ENCODE data around the gene CPEB1.

CPEB1 gene

DNA sequence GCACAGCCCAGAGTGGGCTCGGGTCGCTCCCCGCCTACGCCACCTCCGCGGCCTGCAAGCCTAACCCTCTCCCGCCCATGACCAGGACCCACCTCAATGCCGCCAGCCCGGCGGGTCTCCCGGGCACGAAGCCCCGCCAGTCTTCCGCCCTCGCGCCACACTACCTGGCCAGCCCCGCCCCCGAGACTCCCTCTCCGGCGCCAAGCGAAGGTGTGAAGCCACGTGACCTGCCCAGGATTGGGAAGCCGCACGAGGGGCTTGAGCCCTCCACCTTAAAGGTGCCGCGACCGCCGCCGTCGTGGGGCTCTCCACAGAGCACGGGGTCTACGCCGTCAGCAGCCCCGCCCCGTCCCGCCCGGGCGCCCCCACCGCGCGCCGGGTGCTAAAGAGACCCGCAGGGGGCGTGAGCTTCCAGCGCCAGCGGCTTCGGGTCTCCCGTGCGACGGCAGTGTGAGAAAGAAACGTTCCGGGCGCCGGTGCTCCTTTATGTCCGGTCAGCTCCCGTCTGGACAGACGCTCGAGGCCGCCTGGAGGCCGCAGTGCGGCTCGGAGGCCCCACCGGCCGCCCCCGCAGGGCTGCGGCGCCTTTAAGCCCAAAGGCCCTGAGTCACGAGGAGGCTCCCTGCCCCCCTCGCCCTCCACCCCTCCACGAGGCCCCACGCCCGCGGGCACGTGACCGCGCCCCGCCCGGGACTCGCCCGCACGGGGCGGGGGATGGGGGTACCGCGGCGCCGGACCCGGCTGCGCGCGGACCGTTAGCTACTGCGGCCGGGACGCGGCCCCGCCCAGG lies at the start of gene CPEB1:
CPEB1 (minus strand) TSS at position 319 of the 790 bp plus-strand sequence. CDS start 18,904 bp downstream, outside the sequence.
- DNase-seq (ENCODE audit: low spot score): no peak

GRCh38 chr15:82692171-82692570 lies 45.0 kb upstream of the CPEB1 start:
- DNase-seq (ENCODE audit: low spot score): no peak

GRCh38 chr15:82689147-82689546 lies 42.0 kb upstream of the CPEB1 start:
- no peak for DNase-seq (ENCODE audit: low spot score)

DNA sequence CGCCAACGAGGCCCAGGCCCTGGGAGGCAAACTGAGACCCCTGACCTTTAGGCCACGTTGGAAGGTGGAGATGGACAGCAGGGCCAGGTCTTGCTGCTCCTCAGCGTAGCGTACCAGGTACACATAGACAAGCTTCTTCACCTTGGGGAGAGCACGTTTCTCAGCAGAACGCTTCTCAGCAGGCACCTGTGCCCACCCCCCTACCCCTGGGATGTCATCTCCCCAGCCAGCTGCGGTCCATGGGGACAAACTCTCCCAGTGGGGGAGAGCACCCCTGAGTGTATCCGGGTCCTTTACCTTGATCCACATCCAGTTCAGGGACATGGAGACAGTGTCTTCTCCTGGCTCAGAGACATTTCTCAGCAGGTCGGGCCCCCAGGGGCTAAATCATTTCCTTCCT lies 41.5 kb upstream of the CPEB1 start:
- DNase-seq (ENCODE audit: low spot score): no peak

DNA sequence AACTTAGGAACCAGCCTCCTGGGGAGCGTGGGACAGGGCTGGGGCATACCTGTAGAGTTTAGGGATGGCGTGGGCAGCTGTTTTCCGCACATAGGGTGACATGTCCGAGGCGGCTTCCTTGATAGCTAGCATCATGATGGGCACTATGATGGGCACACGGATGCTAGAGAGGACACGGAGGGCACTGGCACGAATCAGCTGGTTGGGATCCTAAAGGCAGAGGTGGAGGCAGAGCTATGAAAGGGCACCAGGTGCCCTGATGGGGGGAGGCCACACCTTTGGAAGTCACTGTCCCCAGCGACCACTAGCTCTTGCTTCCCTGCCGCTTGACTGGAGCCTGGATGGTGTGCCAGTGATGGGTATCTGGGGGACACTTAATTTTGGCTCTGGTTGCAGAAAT lies 34.2 kb upstream of the CPEB1 start:
- no peak for DNase-seq (ENCODE audit: low spot score)

- no peak for DNase-seq (ENCODE audit: low spot score)
Measured at GRCh38 chr15:82680200-82681102, 33.3 kb upstream of the CPEB1 start.

- no peak for DNase-seq (ENCODE audit: low spot score)
Measured at GRCh38 chr15:82679626-82680199, 32.5 kb upstream of the CPEB1 start.

- DNase-seq (ENCODE audit: low spot score): no peak
Measured at GRCh38 chr15:82677720-82678323, 30.7 kb upstream of the CPEB1 start.

DNA sequence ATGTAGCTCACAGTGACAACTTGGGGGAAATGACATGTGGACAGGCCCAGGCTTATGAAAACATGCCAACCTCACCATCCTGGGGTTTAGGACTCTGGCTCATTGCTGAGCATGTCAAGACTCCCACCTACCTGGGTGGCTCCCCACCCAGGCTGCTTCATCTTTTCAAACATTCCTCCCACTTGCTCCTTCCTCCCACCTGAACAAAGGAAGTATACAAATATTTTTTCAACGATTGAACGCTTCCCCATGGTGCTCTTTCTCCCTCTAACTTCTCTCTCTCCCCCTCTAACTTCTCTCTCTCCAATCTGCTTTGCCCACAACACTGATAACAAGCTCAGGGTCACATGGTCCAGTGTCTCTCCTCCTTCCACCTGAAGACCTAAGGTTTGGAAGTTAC lies 27.7 kb upstream of the CPEB1 start:
- DNase-seq (ENCODE audit: low spot score): no peak

GRCh38 chr15:82670699-82671098 lies 23.5 kb upstream of the CPEB1 start:
- DNase-seq (ENCODE audit: low spot score): no peak

DNA sequence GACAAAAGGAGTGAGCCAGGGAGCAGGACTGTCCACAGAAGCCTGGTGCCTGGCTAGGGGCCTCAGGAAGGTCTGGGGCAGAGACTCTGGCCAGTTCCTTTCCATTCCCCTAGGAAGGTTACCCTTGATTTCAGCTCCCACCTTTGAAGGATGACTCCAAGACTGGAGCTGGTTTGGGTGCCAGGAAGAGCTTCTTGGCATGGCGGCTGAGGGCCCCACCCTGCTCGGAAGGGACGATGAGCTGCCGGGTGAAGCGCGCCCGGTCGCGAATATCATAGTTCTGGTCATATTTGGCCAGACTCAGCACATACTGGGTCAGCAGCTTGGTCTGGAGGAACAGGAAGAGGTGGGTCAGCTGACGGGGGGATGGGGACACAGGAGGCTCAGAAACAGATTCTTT lies 19.4 kb upstream of the CPEB1 start:
- no peak for DNase-seq (ENCODE audit: low spot score)

- DNase-seq (ENCODE audit: low spot score): no peak
Measured at GRCh38 chr15:82664021-82664420, 16.9 kb upstream of the CPEB1 start.

DNA sequence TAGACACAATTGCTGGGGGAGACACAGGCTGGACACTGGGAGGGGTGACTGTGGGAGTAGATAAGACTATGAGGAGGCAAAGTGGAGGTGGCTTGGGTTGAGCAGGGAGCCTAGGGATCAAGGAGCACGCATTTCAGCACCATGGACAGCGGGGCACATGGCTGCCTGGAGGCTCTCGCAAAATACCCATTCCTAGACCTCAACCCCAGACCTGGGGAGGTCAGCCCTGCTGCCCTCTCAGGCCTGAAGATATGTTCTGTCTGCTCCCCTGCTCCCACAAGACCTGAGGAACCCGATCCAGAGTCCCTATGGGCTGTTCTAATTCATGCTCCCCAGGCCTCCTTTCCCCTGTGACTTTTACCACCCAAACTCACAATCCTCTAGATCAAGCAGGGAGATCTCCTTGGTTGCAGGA lies 16.0 kb upstream of the CPEB1 start:
- peak; percentile 71 for DNase-seq (ENCODE audit: low spot score)

DNA sequence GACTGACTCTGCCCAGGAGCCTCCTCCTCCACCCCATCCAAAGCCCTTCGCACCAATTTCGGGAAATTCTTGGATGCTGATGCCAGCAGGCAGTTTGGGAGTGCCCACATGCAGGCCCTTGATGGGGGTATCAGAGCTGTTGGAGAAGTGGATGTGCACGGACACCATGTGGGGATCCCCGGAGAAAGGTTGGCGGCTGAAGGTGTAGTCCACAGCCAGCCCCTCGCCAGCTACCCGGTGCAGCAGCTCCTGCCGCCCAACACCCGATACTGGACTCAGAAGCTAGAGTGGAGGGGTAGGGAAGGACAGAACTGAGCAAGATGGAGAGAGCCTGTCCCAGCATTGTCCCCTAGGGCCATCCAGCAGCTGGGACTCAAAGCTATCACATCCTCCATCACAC lies 15.5 kb upstream of the CPEB1 start:
- DNase-seq (ENCODE audit: low spot score): no peak

DNA sequence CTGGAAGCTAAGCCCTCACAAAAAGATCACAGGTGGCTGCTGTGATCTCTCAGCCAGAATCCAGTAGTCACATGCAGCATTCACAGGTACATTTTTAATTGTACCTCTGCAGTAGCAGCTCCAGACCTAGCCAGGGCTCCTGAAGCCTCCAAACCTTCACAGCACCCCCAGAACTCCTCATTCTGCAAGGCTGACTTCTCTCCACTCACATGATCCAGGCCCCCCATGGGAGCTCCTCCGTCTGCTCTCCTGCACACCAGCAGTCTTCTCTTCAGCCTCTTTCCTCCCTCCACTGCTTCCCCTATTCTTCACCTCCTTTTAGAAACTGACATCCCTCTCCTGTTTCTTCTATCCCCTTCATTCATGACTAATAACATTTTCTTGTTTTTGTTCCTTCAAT lies 13.2 kb upstream of the CPEB1 start:
- no peak for DNase-seq (ENCODE audit: low spot score)

GRCh38 chr15:82656641-82657266 lies 9.6 kb upstream of the CPEB1 start:
- no peak for DNase-seq (ENCODE audit: low spot score)

- no peak for DNase-seq (ENCODE audit: low spot score)
Measured at GRCh38 chr15:82655606-82656005, 8.4 kb upstream of the CPEB1 start.

- no peak for DNase-seq (ENCODE audit: low spot score)
Measured at GRCh38 chr15:82653483-82654168, 6.5 kb upstream of the CPEB1 start.

DNA sequence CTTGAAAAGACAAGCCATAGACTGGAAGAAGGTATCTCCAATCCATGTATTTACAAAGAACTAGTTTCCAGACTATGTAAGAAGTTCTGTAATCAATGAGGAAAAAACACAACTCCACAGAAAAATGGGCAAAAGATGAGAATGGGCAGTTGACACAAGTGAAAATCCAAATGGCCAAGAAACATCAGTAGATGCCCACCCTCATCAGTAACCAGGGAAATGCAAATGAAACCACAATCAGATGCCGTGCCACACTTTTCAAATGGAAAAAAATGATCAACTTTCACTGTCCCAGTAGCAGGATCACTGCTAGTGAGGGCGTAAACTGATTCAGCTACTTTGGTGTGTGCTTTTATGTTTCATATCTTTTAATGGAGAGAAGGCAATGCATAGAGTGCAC lies 4.5 kb upstream of the CPEB1 start:
- DNase-seq (ENCODE audit: low spot score): no peak

DNA sequence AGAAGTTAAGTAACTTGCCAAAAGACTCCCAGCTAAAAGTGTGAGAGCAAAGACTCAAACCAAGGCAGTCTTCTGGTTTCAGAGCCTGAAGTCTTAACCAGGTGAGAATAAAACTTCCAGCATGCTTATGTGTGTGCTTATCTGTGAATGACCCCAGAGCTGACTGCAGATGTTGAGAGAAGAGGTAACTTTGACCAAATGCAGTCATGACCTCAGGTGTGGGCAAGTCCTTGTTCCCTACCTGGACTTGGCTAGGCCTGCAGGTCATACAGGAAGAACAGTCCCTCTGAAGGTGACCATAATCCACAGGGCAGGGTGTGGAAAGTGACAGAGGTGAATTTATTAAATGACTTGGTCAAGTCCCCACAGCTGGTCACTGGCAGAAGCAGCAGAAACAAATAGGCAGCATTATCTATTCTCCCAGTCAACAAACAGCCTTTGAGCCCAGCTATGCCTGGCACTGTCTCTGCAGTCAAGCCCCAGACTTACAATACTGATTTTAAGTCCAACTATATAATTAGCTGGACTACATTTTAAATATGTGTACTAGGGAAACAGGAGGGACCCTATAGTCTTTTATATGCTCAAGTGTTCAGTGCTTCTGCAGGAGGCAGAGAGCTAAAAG lies 3.0 kb upstream of the CPEB1 start:
- DNase-seq (ENCODE audit: low spot score): no peak
